ENCODE results near the gene FAM13C. TPM values are rescaled to one million over a fixed set of nuclear protein-coding genes. Genes with fewer than 3 reads are reported as not detected.

FAM13C gene
- total and polyA plus RNA-seq, 2 of the 4 experiments (the other 2 are of a cell fraction): 1.6 to 2.9 TPM

- Histone ChIP-seq H2AK5ac (ENCODE audit: low read depth, low read length) (no peak overlapping the region), H3K9me3 (ENCODE audit: control insufficient read depth, insufficient read depth, low read length) (no peaks in the 10 kb centered on the region), H4K5ac (ENCODE audit: low read depth, low read length) (no peak overlapping the region), H3K27ac (ENCODE audit: insufficient read depth, low read length) (no peak overlapping the region), H2BK5ac (ENCODE audit: low read depth, low read length, poor library complexity, severe bottlenecking) (no peak overlapping the region), H3K18ac (ENCODE audit: low read depth, low read length) (no peak overlapping the region), H3K9me1 (ENCODE audit: insufficient read depth, low read length) (no peaks in the 10 kb centered on the region), H3K23ac (ENCODE audit: low read depth, low read length) (no peak overlapping the region), H4K91ac (ENCODE audit: insufficient read depth, low read depth, low read length) (no peak overlapping the region), H4K8ac (ENCODE audit: low read depth in 2 of 2, low read length in 2 of 2) (no peak overlapping the region), H2BK120ac (ENCODE audit: low read depth, low read length) (no peak overlapping the region), H2AK9ac (replicated peaks; ENCODE audit: low read depth, low read length, poor library complexity) (no peak overlapping the region), H3K4me2 (ENCODE audit: low read depth, low read length) (no peak overlapping the region), H3K56ac (ENCODE audit: extremely low read depth, insufficient read depth, low read length) (no peak overlapping the region), H3K4me1 (ENCODE audit: control insufficient read depth, insufficient read depth, low read length) (no peaks in the 10 kb centered on the region), H3K4me3 (ENCODE audit: insufficient read depth, low read depth, low read length) (no peak overlapping the region), H3K4ac (ENCODE audit: low read depth, low read length) (no peak overlapping the region), H3K36me3 (ENCODE audit: control insufficient read depth, insufficient read depth, low read length) (no peaks in the 10 kb centered on the region), H3K14ac (replicated peaks; ENCODE audit: low read depth, low read length) (no peak overlapping the region), H2BK20ac (ENCODE audit: low read depth, low read length) (no peak overlapping the region), H2AFZ (replicated peaks; ENCODE audit: low read length, poor library complexity) (no peak overlapping the region), H4K20me1 (ENCODE audit: insufficient read depth, low read length) (no peaks in the 10 kb centered on the region), H3K9ac (ENCODE audit: low read depth, low read length) (no peak overlapping the region), H2BK15ac (ENCODE audit: low read depth, low read length) (no peak overlapping the region), H3K27me3 (ENCODE audit: control insufficient read depth, insufficient read depth, low read length) (no peaks in the 10 kb centered on the region), H3K79me1 (ENCODE audit: low read depth in 1 of 2, low read length in 2 of 2) (no peaks in the 10 kb centered on the region)
- CTCF ChIA-PET: no interaction called here
- no CpG with 5 or more reads among the region's 1 CpG for WGBS, 2 experiments (ENCODE audit: extremely low coverage in 2 of 2, insufficient read length in 1 of 2)
- ATAC-seq (ENCODE audit: low read depth): no peak
- intact Hi-C loops (cut with micrococcal nuclease) (no loop called here), in situ Hi-C loops (cut with MboI; ENCODE audit: low sequenced_read_pairs) (no loop called here), dilution Hi-C loops (cut with HindIII; ENCODE audit: low sequenced_read_pairs, unreplicated experiment) (no loop called here)
- no peak for DNase-seq
- POLR2A ChIA-PET (ENCODE audit: unreplicated experiment): no interaction called here
- no TSS peak for BruUV-seq (replicated peaks)
- TF ChIP-seq MAZ (IDR thresholded peaks at IDR 0.05; ENCODE audit: borderline replicate concordance, low read depth, low read length) (no peak), FOS (IDR thresholded peaks at IDR 0.05; ENCODE audit: low read depth, low read length) (no peak), ELK1 (IDR thresholded peaks at IDR 0.05; ENCODE audit: borderline replicate concordance, low read depth, low read length) (no peak), CEBPB (IDR thresholded peaks at IDR 0.05; ENCODE audit: low read depth, low read length) (no peak), MXI1 (IDR thresholded peaks at IDR 0.05; ENCODE audit: borderline replicate concordance, low read depth, low read length) (no peak), BHLHE40 (IDR thresholded peaks at IDR 0.05; ENCODE audit: low read depth, low read length) (no peak), CTCF (conservative IDR thresholded peaks at IDR 0.05; ENCODE audit: low read depth, low read length) (no peak), MAFK (IDR thresholded peaks at IDR 0.05; ENCODE audit: low read depth, low read length) (no peak), SMC3 (IDR thresholded peaks at IDR 0.05; ENCODE audit: low read depth, low read length) (no peak), CHD1 (IDR thresholded peaks at IDR 0.05; ENCODE audit: low read depth, low read length) (no peak), POLR2A (IDR thresholded peaks at IDR 0.05; ENCODE audit: low read depth, low read length) (no peak), RCOR1 (IDR thresholded peaks at IDR 0.05; ENCODE audit: insufficient replicate concordance, low read length) (no peak)
Observed at GRCh38 chr10:59279476-59279875, 82.9 kb downstream of the FAM13C start.
